Stimulated activated CD4-positive, alpha-beta T cell treated with anti-CD3 and anti-CD28 coated beads, TNF-alpha, amount 100 ng/mL, for 48 hours (primary cell): ENCODE results near the gene PGM1.

Source experiments
- DNase-seq, 3 donors: peaks; one replicate each; pipeline ENCODE4 v3.0.0-alpha.2; 2020; ENCODE audit warnings: low read depth in 3 of 3

Gene PGM1

GRCh38 chr1:63701187-63701586 lies 108.0 kb downstream of the PGM1 start:
- DNase-seq, result no peak

GRCh38 chr1:63703701-63704107 lies 110.5 kb downstream of the PGM1 start:
- no peak for DNase-seq

DNA sequence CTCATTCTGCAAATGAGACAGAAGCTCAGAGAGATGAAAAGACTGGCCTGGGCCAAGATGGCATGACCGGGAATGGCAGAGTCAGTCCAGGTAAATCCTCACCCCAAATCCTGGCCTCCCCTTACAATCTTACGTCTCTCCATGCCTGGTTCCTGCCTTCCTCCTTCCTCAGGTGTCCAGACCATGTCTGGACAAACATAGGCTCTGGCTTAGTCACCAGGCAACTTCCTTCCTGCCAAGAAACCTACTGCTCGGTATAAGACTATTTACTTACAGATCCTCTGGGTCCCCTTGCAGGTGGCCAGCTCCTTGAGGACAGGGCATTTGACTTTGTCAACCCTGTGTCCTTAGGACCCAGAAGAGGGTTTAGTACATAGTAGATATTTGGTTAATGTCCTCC lies 111.2 kb downstream of the PGM1 start:
- DNase-seq, result no peak

GRCh38 chr1:63705078-63705477 lies 111.9 kb downstream of the PGM1 start:
- DNase-seq, result no peak

DNA sequence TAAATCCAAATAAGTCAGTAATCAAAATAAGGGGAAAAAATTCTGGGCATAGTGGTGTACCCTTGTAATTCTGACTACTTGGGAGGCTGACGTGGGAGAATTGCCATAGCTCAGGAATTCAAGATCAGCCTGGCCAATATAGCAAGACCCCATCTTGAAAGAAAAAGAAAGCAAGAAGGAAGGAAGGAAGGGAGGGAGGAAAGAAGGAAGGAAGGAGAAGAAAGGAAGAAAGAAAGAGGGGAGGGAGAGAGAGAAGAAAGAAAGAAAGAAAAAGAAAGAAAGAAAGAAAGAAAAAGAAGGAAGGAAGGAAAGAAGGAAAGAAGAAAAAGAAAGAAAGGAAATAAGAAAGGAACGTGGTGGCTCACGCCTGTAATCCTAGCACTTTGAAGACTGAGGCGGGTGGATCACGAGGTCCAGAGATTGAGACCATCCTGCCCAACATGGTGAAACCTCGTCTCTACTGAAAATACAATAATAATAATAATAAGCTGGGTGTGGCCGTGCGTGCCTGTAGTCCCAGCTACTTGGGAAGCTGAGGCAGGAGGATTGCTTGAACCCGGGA lies 116.1 kb downstream of the PGM1 start:
- no peak for DNase-seq
